GM18909 (cell line): ENCODE data around the gene TENM4.

Experiments
- ATAC-seq: cut with Tn5 transposase; IDR thresholded peaks from one replicate; pipeline ENCODE4 v1.9.1; 2021; ENCODE audit warnings: mild to moderate bottlenecking; ENCODE audit not compliant: unreplicated experiment, poor library complexity

Gene TENM4

GRCh38 chr11:79312617-79313529 is 128.0 kb downstream of the TENM4 start:
- no peak for ATAC-seq

DNA sequence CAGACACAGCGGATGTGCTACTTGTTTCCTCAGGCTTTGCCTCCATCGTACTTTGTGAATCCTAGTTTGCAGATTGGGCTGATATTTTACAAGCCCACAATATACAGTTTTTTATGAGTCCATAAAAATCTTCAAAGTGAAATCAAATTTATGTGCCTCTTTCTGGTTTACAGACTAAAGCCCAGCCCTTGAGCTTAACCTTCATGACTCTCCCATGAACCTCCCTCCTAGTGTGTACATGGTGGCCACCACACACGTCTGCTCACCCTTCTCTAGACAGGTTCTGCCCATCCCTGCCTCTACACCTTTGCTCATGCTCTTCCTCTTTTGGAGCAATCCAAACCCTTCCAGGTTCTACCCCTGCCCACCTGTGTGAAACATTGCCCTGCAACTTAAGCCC is 129.4 kb downstream of the TENM4 start:
- no peak for ATAC-seq

- no peak for ATAC-seq
Measured at GRCh38 chr11:79309407-79309806, 131.4 kb downstream of the TENM4 start.

DNA sequence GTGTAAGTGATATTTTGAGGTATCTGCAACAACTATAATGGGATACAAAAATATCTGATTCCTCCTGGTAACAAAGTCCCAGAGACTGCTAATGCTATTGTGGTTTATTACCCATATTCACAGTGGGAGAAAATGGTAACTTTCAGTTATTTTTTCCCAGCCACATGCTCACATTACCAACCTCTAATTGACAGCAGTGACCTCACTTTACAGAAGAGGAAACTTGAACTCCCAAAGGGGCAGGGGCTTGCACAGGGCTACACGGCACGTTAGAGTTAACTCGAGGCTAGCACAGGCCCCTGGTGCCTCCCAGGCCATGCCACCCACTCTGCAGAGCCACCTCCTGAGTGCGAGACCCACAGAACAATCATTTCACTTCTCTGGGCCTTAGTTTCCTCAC is 132.4 kb downstream of the TENM4 start:
- ATAC-seq = no peak

GRCh38 chr11:79304599-79305212 is 136.1 kb downstream of the TENM4 start:
- ATAC-seq = no peak

DNA sequence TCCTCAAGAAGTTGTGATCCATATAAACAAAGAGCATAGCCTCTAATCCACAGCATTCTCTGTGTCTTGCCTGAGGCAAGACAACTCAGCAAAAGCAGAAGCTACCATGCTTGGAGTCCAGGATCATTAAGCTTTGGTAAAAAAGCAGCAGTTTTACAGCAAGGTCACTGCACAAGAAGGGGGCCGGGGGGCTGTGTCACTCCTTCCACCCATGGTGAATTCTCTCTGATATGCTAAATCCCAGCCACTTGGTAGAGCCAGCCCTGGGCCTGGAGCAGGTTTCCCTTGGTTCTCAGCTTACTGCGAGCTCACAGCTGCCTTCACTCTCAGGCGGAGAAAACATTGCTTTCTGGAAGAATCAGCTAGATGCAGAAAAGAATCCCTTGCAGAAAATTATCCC is 144.7 kb downstream of the TENM4 start:
- no peak for ATAC-seq

GRCh38 chr11:79294845-79295731 is 145.7 kb downstream of the TENM4 start:
- ATAC-seq = no peak

- ATAC-seq = no peak
Measured at GRCh38 chr11:79291948-79292347, 148.9 kb downstream of the TENM4 start.

GRCh38 chr11:79290761-79291160 is 150.1 kb downstream of the TENM4 start:
- ATAC-seq = no peak

DNA sequence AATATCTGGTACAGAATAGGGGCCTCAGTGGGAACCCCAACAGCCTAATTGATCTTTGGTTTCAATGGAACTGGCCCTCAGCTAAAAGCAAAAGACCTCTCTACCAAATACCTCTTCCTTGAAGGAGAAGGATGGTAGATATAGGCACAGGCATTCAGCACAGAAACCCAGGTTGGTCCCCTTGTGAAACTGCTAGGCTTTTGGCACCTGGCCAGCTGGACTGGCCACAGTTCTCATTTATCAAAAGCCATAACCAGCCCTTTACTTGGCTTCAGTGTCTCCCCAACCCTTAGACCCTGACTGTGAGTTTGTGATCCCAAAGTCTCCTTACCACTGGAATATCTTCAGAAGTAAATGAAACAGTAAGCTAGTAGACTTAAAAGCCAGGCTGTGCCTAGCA is 152.9 kb downstream of the TENM4 start:
- no peak for ATAC-seq

- no peak for ATAC-seq
Measured at GRCh38 chr11:79285756-79286155, 155.1 kb downstream of the TENM4 start.

- no peak for ATAC-seq
Measured at GRCh38 chr11:79276736-79277325, 164.0 kb downstream of the TENM4 start.

DNA sequence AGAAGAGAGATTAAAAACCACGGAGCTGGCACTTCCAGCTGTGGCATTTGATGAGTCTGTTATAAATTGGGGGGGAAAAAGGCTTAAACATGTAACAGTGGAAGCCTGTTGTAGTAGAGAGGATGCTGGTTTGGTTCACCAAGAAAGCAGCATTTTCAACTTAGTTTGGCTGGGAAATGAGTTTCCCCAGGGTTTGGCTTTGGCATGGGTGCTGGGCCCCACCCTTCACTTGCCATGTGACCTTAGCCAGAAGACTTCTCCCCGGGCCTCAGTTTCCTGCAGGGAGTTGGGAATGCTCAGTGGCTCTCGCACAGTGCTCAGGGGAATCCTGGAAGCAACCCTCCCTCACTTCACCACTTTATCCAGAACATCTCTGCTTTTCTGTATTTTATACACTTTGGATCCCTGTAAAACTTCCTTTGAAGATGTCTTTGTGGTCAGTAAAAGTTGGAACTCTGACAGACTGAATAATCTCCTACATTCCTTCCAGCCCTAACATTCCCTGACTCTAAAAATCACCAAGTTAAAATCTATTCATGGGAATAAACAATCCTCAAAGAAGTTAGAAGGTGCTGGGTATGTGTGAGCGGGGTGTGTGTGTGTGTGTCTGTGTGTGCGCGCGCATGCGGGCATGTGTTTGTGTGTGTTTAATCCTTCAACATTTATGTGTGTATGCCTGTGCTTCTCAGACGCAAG is 166.0 kb downstream of the TENM4 start:
- ATAC-seq = no peak

- ATAC-seq = no peak
Measured at GRCh38 chr11:79273781-79274180, 167.0 kb downstream of the TENM4 start.

DNA sequence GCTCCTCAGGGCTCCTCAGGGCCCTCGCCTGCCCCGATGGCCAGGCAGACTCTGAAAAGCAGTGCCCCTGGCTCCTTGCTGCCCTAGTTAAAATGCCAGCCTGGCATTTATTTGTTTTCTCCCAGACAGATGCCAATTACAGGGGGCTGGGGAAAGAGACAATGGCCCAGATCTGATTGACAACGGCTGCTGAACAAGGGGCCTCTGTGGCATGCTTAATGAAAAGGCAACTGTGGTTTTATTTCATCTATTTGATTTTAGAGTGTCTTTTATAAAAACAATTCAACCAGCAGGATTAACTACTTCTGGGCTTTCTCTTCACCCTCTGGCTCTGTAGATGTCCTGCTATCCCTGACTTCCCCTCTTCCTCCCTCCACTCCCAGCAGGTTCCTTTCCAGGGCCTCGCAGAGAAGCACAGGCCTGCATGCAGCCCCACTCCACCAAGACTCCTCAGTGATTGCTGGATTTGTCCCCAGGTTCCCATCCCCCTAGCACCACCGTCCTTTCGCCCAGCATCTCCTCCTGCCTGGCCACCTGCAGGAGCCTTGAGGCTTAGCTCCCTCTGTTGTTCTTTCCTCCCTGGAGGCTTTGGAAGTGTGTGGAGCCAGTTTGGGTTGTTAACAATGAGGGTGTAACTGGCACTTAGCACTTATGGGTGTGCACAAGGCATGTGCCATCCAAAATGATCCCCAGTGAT is 171.1 kb downstream of the TENM4 start:
- ATAC-seq = no peak

GRCh38 chr11:79266396-79266795 is 174.4 kb downstream of the TENM4 start:
- ATAC-seq = no peak

DNA sequence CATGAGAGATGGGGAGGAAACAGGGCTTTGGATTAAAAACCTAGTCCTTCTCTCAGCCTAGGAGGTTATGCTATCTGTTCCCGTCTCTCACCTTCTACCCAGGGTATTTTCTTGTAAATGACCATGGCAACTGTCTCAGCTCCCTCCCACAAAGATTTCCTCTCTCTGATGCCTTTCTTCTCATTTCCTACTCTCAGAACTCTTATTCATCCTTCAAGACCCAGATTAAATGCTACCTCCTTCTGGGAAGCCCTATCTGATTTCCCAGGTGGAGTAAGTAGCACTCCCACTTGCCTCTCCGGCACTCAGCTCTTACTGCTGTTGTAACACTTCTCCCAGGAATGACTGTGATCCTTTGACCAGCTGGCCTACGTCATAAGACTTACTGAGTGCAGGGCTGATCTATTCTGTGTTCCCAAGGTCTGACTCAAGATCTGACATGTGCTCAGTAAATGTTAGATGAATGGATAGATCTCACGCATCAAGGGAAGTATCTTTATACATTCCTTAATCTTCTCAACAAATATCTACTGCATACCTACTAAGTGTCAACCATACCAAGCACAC is 175.0 kb downstream of the TENM4 start:
- no peak for ATAC-seq

GRCh38 chr11:79264284-79264683 is 176.5 kb downstream of the TENM4 start:
- ATAC-seq = no peak

GRCh38 chr11:79263001-79263400 is 177.8 kb downstream of the TENM4 start:
- no peak for ATAC-seq
